Fibroblast of skin of right biceps (primary cell): ENCODE measurements around the gene HLA-DPA1.
"Not testable (repeated sequence)": the region's sequence is repeated elsewhere in the genome, so short reads cannot be mapped to it uniquely, and the experiment has no call there.

Experiments
- DNase-seq: peaks from one replicate; pipeline ENCODE4 v3.0.0-alpha.2; 2013

The HLA-DPA1 gene

DNA sequence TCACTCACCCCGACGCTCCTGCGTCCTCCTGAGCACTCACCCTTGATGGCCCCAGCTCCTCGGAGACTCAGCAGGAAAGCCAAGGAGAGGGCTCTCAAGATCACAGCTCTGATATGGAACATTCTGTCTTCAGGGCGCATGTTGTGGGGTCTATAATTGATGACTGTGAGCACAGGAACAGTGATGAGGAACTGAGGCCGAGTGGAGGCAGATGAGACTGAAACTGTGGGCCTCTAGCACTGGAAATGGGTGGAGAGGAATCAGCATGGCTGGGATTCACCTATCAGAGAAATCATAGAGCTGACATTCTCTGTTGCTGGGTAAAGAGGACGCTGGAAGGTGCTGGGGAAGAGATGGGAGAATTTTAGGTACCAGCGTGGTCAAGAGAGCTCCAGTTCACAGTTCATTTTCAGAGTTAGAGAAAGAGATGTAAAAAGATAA is at the start of gene HLA-DPA1:
TSS of gene HLA-DPA1 (minus strand) at position 219 of the 441 bp plus-strand sequence.
- no peak for DNase-seq

DNA sequence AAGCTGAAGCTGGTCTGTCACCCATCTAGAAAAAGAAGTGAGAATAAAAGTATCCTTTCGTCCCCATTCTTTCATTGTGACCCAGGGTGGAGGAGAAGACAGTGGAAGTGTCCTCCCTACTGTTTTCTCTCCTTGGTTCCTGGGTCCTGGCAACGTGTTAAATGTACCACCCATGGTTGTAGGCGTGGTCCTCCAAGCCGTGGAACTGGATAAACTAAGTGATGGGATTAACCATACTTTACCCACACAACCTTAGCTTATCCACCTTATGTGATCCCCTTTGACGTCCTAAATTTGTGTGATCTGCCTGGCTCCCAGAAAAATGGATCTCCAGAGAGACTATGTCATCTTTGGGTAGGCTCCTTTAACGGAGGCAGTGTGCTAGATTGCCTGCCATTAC is 49.7 kb upstream of the HLA-DPA1 start:
- no peak for DNase-seq

DNA sequence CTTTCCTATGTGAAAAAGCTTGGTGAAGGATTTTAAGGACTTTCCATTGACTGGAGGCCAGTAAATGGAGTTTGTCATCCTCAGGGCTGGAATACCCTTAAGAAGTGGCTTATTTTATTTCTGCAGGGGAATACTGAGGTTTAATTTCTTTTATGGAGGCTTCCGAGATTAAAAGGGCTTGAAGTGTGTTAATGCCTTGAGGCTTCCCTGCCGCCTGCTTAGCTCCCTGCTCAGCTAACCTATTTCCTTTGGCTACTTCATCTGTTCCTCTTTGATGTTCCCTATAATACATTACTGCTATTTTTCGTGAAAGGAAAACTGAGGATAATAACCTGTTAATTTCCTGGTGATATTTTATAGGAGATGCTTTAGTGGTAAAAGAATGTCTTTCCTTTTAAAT is 46.6 kb upstream of the HLA-DPA1 start:
- no peak for DNase-seq

- peak; percentile 51 for DNase-seq
Measured at GRCh38 chr6:33118525-33119123, 45.2 kb upstream of the HLA-DPA1 start.

DNA sequence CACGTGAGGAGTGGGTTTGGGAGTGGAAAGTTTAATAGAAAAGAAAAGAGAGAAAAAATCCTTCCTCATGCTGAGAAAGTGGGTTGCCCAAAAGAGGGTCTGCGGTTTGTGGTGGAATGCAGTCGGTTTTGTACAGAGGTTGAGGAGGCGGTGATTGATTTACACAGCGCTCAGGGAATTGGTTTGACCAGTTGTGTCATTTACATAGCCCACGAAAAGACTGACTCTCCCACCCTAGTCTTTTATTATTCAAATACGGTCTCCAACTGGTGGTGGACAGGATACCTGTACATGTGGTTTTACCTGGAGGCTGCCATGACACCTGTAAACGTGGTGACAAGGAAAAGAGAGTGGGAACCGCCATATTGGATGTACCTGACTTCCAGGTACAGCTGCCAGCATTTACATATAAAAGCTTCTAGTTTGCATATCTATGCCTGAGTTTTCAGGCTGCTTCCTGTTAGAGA is 44.4 kb upstream of the HLA-DPA1 start:
- DNase-seq, result no peak

- peak; percentile 16 for DNase-seq
Measured at GRCh38 chr6:33116841-33117711, 43.6 kb upstream of the HLA-DPA1 start.

DNA sequence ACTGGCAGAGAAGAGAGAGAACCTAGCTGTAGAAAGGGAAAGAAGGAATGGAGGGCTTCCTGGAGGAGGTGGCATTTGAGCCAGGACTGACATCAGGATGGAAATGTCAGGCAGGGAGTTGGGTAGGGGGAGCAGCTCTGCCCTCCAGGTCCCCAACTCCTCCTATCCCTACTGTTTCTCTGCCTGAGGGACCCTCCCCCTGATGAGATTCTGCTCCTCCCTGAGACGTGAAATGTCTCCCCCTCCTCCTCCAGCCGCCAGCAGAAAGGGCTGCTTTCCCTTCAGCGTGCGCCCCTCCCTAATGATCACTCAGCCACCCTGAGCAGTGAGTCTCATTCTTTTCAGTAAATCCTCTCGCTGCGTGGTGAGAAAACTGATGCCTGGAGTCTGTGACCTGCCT is 43.0 kb upstream of the HLA-DPA1 start:
- DNase-seq, result no peak

DNA sequence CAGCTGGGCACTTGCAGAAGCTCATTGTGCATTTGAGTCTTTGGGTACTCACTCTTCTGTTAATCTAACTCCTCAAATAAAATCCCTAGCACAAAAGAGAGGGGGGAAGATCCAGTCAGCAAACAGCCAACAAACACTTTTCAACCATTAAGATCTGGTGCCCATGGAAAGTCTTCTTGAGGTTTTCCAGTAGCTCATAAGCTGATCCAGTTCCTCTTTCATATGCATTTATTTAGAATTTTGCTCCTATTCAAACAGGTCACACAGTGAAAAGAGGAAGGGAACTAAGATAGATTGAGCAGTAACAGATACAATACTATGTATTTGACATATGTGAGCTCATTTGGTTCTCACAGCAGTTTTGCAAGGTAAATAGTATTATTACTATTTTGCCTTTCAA is 41.0 kb upstream of the HLA-DPA1 start:
- DNase-seq, result no peak

- DNase-seq, result no peak
Measured at GRCh38 chr6:33113755-33114154, 40.3 kb upstream of the HLA-DPA1 start.

GRCh38 chr6:33112148-33112547 is 38.7 kb upstream of the HLA-DPA1 start:
- DNase-seq, result peak; percentile 40

GRCh38 chr6:33108307-33108706 is 34.9 kb upstream of the HLA-DPA1 start:
- DNase-seq, result no peak

- no peak for DNase-seq
Measured at GRCh38 chr6:33107641-33108040, 34.2 kb upstream of the HLA-DPA1 start.

DNA sequence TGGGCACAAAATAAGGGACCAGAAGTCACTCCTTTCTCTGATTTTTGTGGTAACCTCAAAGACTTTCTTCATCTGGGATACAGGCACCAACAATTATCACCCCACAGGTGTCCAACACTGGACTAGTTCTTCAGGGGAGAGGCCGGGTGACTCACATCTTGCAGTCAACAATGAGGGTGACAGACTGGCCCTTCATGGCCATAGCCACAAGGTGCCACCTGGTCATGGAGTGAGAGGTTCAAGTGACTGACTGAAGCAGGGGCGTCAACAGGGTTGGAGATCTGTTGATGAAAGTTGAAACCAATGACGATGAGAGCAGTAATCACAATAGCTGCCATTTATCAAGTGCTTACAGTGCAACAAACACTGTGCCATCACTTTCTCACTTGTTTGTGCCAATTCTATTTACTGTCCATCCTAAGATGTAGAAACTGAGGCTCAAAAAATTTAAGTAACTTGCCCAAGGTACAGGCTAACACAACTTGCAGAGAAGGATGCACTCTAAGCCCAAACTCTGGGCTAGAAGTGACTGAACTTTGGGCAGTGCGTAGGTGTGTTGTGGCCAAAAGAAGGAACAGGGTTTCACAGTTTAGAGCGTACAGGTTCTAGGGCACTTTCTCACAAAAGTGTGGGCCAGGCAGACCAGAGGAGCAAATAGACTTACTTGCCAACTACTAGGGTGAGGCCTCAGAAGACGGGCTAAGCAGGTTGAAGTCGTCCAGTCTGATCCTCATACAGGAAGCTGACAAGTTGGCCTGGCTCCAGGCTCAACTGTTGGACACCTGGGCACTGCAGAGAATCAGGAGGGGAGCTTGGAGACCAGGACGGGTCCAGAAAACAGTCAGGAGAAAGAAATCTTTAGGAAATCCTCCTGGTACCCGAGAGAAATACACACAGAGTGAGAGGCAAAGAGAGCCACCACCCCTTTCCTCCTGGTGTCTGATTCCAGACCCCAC is 32.7 kb upstream of the HLA-DPA1 start:
- DNase-seq, result no peak

DNA sequence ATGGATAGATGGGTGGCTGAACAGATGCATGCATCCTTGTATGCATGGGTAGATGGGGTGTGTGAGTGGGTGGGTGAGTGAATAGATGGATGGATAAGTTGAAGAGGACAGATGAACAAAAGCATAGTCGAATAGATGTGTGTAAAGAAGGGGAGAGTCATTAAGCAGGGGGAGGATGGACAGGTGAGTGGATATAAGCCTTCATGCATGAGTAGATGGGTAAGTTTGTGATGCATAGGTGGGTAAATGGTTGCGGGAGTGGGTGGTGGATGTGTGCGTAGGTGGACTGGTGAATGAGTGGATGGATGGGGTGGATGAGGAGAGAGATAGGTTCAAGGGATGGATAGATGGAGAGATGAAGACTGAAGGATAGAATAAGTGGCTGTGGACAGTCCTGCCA is 31.9 kb upstream of the HLA-DPA1 start:
- DNase-seq, result no peak

GRCh38 chr6:33104887-33105286 is 31.4 kb upstream of the HLA-DPA1 start:
- no peak for DNase-seq

- DNase-seq, result no peak
Measured at GRCh38 chr6:33103776-33104175, 30.3 kb upstream of the HLA-DPA1 start.

- DNase-seq, result not testable (repeated sequence)
Measured at GRCh38 chr6:33101121-33101737, 27.8 kb upstream of the HLA-DPA1 start.

- no peak for DNase-seq
Measured at GRCh38 chr6:33095681-33096080, 22.2 kb upstream of the HLA-DPA1 start.

DNA sequence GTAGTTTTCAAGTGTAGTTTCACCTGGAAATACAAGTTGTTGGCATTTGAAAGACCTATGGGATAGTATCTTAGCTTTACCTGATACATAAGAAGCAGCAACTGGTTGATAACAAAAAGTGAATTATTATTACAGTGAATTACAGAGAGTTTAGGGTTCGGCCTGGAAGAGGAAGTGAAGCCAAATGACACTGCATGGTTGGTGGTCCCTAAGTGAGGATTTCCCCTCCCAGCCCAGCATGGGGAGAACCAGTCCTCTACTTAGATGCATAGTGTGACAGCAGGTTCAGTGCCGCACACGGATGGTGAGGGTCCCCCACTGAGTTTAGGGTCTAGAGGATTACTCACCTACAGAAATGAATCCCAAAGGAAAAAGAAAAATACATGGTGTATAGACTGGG is 20.4 kb upstream of the HLA-DPA1 start:
- no peak for DNase-seq

DNA sequence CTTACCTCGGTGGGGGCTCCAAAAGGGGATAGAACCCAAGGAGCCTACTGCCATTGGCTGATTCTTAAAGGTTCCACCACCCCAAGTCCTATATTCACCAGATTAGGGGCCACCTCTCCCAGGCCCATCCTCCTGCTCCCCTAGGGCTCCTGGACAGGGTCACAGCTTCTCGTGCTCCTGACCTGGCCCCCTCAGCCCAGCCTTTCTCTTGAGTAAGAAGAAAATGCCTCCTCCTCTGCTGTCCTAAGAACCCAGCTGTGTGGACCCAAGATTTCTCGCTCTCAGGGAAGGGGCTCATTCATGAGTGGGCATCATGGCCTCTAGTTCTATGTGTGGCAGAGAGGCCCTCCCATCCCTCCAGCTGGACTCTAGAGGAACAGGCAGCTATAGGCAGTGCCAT is 18.9 kb upstream of the HLA-DPA1 start:
- no peak for DNase-seq

- DNase-seq, result no peak
Measured at GRCh38 chr6:33091957-33092356, 18.5 kb upstream of the HLA-DPA1 start.

GRCh38 chr6:33088931-33089620 is 15.6 kb upstream of the HLA-DPA1 start:
- DNase-seq, result no peak
